ENCODE measurements around the gene GREB1L. TPM values are rescaled to one million over a fixed set of nuclear protein-coding genes. Genes with fewer than 3 reads are reported as not detected.

GREB1L gene
- polyA plus RNA-seq, 1 donor (not counting 4 experiments of a cell fraction or from before 2014, with no cell fraction given) = 5.5 TPM

- no peak overlapping the region for H2AFZ ChIP-seq (ENCODE audit: control insufficient read depth, low read length)
- no peaks in the 10 kb centered on the region for H3K9me1 ChIP-seq (ENCODE audit: control insufficient read depth, extremely low read depth, insufficient read depth, low read length)
- dilution Hi-C loops (cut with MboI; ENCODE audit: extremely low pct_ligation_motif_present, low sequenced_read_pairs) = no loop called here
- TF ChIP-seq EZH2 (IDR thresholded peaks at IDR 0.05; ENCODE audit: low read length) (no peak), CTCF (optimal IDR thresholded peaks at IDR 0.05 in 1 of 3, IDR thresholded peaks at IDR 0.05 in 1 of 3, conservative IDR thresholded peaks at IDR 0.05 in 1 of 3; ENCODE audit: extremely low read depth in 1 of 3, insufficient read depth in 2 of 3, low read length in 3 of 3) (no peak)
- H3K27ac ChIP-seq (ENCODE audit: control insufficient read depth, insufficient read depth, low read length) = no peak overlapping the region
- DNase-seq (ENCODE audit: low read depth, low spot score) (no peak), FAIRE-seq (no peak)
- H3K4me2 ChIP-seq (ENCODE audit: control insufficient read depth, extremely low read depth, insufficient read depth, low read depth, low read length) = no peak overlapping the region
- H3K36me3 ChIP-seq (ENCODE audit: control insufficient read depth in 2 of 2, extremely low read depth in 1 of 2, insufficient read depth in 2 of 2, low read length in 2 of 2) = no peaks in the 10 kb centered on the region
- H3K79me2 ChIP-seq (ENCODE audit: control insufficient read depth, insufficient read depth, low read length) = no peaks in the 10 kb centered on the region
- no peak overlapping the region for H3K9ac ChIP-seq (ENCODE audit: control insufficient read depth, extremely low read depth, insufficient read depth, low read length)
- no peaks in the 10 kb centered on the region for H4K20me1 ChIP-seq (ENCODE audit: control insufficient read depth, extremely low read depth, insufficient read depth, low read length)
- no peaks in the 10 kb centered on the region for H3K4me1 ChIP-seq (ENCODE audit: control insufficient read depth, extremely low read depth, insufficient read depth, low read length)
- H3K27me3 ChIP-seq (ENCODE audit: control insufficient read depth, extremely low read depth, insufficient read depth, low read length) = no peaks in the 10 kb centered on the region
- no peak overlapping the region for H3K4me3 ChIP-seq (ENCODE audit: control insufficient read depth in 2 of 3, extremely low read depth in 1 of 3, insufficient read depth in 2 of 3, low read depth in 1 of 3, low read length in 3 of 3)
- H3K9me3 ChIP-seq (ENCODE audit: control insufficient read depth, low read depth, low read length) = no peaks in the 10 kb centered on the region
Measured at GRCh38 chr18:21450503-21450902, 208.5 kb downstream of the GREB1L start.

GRCh38 chr18:21450913-21451312, 208.9 kb downstream of the GREB1L start:
- dilution Hi-C loops (cut with MboI; ENCODE audit: extremely low pct_ligation_motif_present, low sequenced_read_pairs) = no loop called here
- no peak for FAIRE-seq
- TF ChIP-seq EZH2 (IDR thresholded peaks at IDR 0.05; ENCODE audit: low read length) = no peak
- no peak for TF ChIP-seq CTCF (optimal IDR thresholded peaks at IDR 0.05 in 1 of 3, IDR thresholded peaks at IDR 0.05 in 1 of 3, conservative IDR thresholded peaks at IDR 0.05 in 1 of 3; ENCODE audit: extremely low read depth in 1 of 3, insufficient read depth in 2 of 3, low read length in 3 of 3)

More at GRCh38 chr18:21450913-21451312, 208.9 kb downstream of the GREB1L start:
- Histone ChIP-seq H3K27ac (ENCODE audit: control insufficient read depth, insufficient read depth, low read length) (no peak overlapping the region), H3K9me1 (ENCODE audit: control insufficient read depth, extremely low read depth, insufficient read depth, low read length) (no peaks in the 10 kb centered on the region), H3K9ac (ENCODE audit: control insufficient read depth, extremely low read depth, insufficient read depth, low read length) (no peak overlapping the region), H3K9me3 (ENCODE audit: control insufficient read depth, low read depth, low read length) (no peaks in the 10 kb centered on the region), H3K36me3 (ENCODE audit: control insufficient read depth in 2 of 2, extremely low read depth in 1 of 2, insufficient read depth in 2 of 2, low read length in 2 of 2) (no peaks in the 10 kb centered on the region), H3K79me2 (ENCODE audit: control insufficient read depth, insufficient read depth, low read length) (no peaks in the 10 kb centered on the region), H3K4me2 (ENCODE audit: control insufficient read depth, extremely low read depth, insufficient read depth, low read depth, low read length) (no peak overlapping the region), H2AFZ (ENCODE audit: control insufficient read depth, low read length) (no peak overlapping the region), H3K4me3 (ENCODE audit: control insufficient read depth in 2 of 3, extremely low read depth in 1 of 3, insufficient read depth in 2 of 3, low read depth in 1 of 3, low read length in 3 of 3) (no peak overlapping the region), H3K4me1 (ENCODE audit: control insufficient read depth, extremely low read depth, insufficient read depth, low read length) (no peaks in the 10 kb centered on the region), H4K20me1 (ENCODE audit: control insufficient read depth, extremely low read depth, insufficient read depth, low read length) (no peaks in the 10 kb centered on the region), H3K27me3 (ENCODE audit: control insufficient read depth, extremely low read depth, insufficient read depth, low read length) (no peaks in the 10 kb centered on the region)
- no peak for DNase-seq (ENCODE audit: low read depth, low spot score)

All from keratinocyte (primary cell).